AG04449 (cell line): Measurements from ENCODE around the gene UQCRQ.

Experiments used
- CTCF ChIA-PET: fragments of 350-600 bp; formaldehyde crosslinking; extraction: SDS; loops from one replicate; lab custom pipeline; 2021; ENCODE audit warnings: antibody characterized with exemption; lab: Yijun Ruan, JAX
- POLR2A ChIA-PET: fragments of 400-600, 350-600 bp; formaldehyde crosslinking; extraction: SDS; loops from one replicate; lab custom pipeline; 2020; ENCODE audit warnings: antibody characterized with exemption, inconsistent platforms; lab: Yijun Ruan, JAX
- DNase-seq: peaks from one replicate; pipeline ENCODE4 v3.0.0-alpha.2; 2010; ENCODE audit warnings: low read depth, low spot score
- H3K4me3 ChIP-seq: 2 replicates; pipeline ENCODE4 v1.5.1; 2011; ENCODE audit warnings: low read depth, mild to moderate bottlenecking, control low read depth, low read length
- TF ChIP-seq, protein P1 (sequence below): IDR thresholded peaks from one replicate; pipeline ENCODE4 v1.5.1; 2011; ENCODE audit warnings: mild to moderate bottlenecking, moderate library complexity, low read length, control low read depth, inconsistent platforms; ENCODE audit not compliant: insufficient read depth; ENCODE audit errors: missing control alignments

The UQCRQ gene

DNA sequence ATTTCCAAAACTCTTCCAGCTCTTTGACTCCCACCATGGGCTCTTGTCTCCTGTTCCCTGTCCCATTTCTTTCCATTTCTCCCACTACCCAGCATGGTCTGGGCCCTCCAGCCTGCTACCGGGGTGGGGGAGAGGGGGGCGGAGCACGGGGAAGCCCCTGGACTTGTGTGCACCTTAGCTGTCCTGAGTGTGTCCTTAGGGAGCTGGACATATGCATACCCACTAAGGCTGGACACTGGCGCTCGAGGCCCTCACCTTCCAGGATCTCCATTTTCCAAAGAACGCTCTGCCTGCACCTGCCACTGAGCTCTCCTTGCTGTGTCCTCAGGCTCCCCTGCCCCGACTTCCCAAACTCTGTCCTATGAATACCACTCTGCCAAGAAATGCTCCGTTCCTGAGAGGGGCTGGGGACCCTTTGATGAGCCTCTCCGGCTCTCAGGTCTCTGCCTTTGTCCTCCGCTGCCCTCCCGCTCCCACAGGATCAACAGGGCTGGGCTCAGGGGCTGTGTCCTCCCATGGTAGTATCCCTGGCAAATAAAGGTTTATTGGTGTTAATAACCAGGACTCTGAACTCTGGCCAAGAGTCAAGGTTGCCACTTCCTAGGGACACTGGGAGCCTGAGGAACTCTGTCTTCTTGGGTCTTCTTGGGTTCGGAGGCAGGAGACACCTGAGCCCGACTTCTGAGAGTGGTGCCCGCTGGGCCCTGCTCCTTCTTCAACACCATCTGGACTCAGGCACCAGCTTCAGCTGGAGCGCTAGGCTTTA is 35.2 kb upstream of the UQCRQ start:
- DNase-seq = no peak
- peak overlapping the region; percentile 64; the same call in 1 of the 2 replicates for H3K4me3 ChIP-seq
- TF ChIP-seq, protein P1, sequence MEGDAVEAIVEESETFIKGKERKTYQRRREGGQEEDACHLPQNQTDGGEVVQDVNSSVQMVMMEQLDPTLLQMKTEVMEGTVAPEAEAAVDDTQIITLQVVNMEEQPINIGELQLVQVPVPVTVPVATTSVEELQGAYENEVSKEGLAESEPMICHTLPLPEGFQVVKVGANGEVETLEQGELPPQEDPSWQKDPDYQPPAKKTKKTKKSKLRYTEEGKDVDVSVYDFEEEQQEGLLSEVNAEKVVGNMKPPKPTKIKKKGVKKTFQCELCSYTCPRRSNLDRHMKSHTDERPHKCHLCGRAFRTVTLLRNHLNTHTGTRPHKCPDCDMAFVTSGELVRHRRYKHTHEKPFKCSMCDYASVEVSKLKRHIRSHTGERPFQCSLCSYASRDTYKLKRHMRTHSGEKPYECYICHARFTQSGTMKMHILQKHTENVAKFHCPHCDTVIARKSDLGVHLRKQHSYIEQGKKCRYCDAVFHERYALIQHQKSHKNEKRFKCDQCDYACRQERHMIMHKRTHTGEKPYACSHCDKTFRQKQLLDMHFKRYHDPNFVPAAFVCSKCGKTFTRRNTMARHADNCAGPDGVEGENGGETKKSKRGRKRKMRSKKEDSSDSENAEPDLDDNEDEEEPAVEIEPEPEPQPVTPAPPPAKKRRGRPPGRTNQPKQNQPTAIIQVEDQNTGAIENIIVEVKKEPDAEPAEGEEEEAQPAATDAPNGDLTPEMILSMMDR = no peak
- ChIA-PET CTCF (interaction anchor here (0.9 to 12.8 kb wide), 10 partner anchors 8 to 53 kb away, joined by 3 to 197 read pairs (median 6); partner anchors contain the start of genes GDF9, SOWAHA and UQCRQ), POLR2A (interaction anchor here (0.6 to 1.3 kb wide), 2 partner anchors 12 to 322 kb away, joined by 3 read pairs; no protein-coding TSS in a partner anchor)

DNA sequence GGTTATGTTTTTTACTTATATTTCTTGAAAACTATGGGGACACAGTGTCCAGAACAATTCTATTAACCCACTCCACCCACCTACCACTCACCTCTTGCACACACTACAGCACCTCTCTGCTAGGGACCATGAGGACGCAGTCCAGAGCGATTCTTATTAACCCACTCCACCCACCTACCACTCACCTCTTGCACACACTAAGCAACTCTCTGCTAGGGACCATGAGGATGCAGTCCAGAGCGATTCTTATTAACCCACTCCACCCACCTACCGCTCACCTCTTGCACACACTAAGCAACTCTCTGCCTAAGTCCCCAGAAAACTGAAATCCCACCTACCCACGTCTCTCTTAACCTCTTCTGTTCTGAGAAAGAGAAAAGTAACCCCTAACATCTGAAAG is 33.8 kb upstream of the UQCRQ start:
- CTCF ChIA-PET = interaction anchor here (0.7 to 12.8 kb wide), 5 partner anchors 14 to 50 kb away, joined by 3 to 197 read pairs (median 14); partner anchors contain the start of genes GDF9, SOWAHA and UQCRQ
- no peak for DNase-seq
- TF ChIP-seq, protein P1 = no peak
- POLR2A ChIA-PET = no interaction called here
- H3K4me3 ChIP-seq = no peak overlapping the region

DNA sequence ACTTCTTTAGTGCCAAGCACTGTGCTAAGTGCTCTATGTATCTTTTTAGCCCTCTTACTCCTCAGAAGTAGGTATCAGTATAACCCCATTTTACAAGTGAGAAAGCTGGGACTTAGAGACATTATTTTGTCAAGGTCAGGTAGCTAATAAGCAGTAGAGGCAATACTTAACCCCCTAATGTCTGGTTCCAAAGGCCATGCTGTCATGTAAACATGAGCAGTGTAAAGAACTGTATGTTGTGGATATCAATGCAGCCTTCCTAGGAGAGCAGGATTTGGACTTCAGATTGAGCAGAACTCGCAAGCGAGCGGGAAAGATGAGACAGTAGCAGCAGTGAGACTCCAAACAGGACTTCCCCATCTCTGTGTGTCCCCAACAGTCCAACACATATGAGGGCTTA is 32.4 kb upstream of the UQCRQ start:
- no peak overlapping the region for H3K4me3 ChIP-seq
- no peak for DNase-seq
- TF ChIP-seq, protein P1 = no peak
- ChIA-PET POLR2A (no interaction called here), CTCF (interaction anchor here (1.5 to 12.8 kb wide), 3 partner anchors 14 to 49 kb away, joined by 7 to 197 read pairs (median 14); partner anchors contain the start of gene SOWAHA)

DNA sequence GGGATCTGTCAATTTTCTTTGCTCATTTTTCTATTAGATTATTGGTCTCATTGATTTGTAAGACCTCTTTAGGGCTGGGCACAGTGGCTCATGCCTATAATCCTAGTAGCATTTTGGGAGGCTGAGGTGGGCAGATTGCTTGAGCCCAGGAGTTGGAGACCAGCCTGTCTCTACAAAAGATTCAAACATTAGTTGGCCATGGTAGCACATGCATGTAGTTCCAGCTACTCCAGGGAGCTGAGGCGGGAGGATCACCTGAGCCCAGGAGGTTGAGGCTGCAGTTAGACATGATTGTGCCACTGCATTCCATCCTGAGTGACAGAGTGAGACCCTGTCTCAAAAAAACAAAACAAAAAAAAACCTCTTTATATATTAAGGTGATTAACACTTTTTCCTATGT is 29.6 kb upstream of the UQCRQ start:
- CTCF ChIA-PET = interaction anchor here (0.9 to 1.2 kb wide), 2 partner anchors 17 to 23 kb away, joined by 3 read pairs; no protein-coding TSS in a partner anchor
- DNase-seq = no peak
- H3K4me3 ChIP-seq = no peak overlapping the region
- TF ChIP-seq, protein P1 = no peak
- POLR2A ChIA-PET = no interaction called here

DNA sequence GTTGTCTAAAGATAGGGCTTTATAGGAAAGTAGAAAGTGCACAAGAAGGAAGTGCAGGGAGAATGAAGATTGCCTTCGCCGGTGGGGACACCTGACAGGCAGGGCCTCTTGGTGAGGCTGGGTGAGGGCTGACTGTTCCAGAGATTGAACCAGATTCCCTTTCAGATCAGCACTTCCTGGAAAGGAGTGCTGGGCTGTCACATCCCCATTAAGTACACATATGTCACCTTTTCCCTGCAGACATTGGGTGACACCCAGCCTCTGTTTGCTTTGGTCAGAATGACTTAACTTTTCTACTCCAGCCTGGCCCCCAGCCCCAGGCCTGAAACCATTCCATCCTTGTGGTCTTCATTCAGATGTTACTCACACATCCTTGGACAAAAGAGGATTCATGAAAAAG is 28.6 kb upstream of the UQCRQ start:
- ChIA-PET POLR2A (no interaction called here), CTCF (interaction anchor here (2.1 kb wide), 1 partner anchor 8 kb away, joined by 6 read pairs; no protein-coding TSS in a partner anchor)

More for the DNA sequence above, 28.6 kb upstream of the UQCRQ start:
- TF ChIP-seq, protein P1 = no peak
- no peak for DNase-seq
- no peak overlapping the region for H3K4me3 ChIP-seq
